GM12891 (cell line): Measurements from ENCODE around the gene PSAPL1.

Experiments used
- POLR2A ChIP-seq: IDR thresholded peaks from 2 replicates; pipeline ENCODE4 v1.6.1; 2011; ENCODE audit warnings: low read depth, low read length, control low read depth
- POLR2AphosphoS5 ChIP-seq: IDR thresholded peaks from 2 replicates; pipeline ENCODE4 v1.6.1; 2011; ENCODE audit warnings: low read depth, low read length, control low read depth
- SPI1 ChIP-seq: IDR thresholded peaks from 2 replicates; pipeline ENCODE4 v1.6.1; 2011; ENCODE audit warnings: low read depth, low read length, control low read depth

DNA sequence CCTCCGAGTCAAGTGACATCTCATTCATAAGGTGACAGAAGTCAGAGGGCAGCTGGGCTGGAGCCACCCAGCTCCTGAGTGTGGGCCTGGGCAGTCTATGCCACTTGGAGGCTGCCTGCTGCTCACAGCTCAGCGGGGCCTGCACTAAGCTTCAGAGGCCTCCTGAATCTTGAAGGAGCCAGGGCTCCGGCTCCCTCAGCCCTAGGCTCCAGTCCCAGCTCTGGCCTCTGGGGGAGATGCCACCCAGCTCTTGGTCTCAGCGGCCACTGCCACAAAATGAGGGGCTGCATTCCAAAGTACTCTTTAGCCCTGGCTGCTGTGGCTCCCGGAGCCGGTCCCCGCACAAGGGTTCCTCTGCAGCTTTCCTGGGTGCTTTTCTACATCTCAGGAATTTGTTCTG is 32.7 kb upstream of the PSAPL1 start:
- no peak for TF ChIP-seq POLR2A
- no peak for TF ChIP-seq POLR2AphosphoS5
- TF ChIP-seq SPI1 = no peak
